ENCODE data around the gene DLG1.

GRCh38 chr3:197022405-197023231 lies 275.8 kb downstream of the DLG1 start:
- TF ChIP-seq CTCF (IDR thresholded peaks at IDR 0.05) (no peak), POLR2A (IDR thresholded peaks at IDR 0.05) (no peak)
